DND-41 (cell line): ENCODE measurements around the gene ZNF791.

Experiments
- ATAC-seq: fragments of 200-7000 bp; cut with Tn5 transposase; 3 replicates; pipeline ENCODE4 v1.9.1; 2021; ENCODE audit warnings: low read depth; ENCODE audit not compliant: insufficient read depth
- DNase-seq: peaks from one replicate; pipeline ENCODE4 v3.0.0-alpha.2; 2020
- H2AFZ ChIP-seq: 2 replicates; pipeline ENCODE4 v1.6.0; 2012; ENCODE audit warnings: low read depth, low read length
- H3K27ac ChIP-seq: 2 replicates; pipeline ENCODE4 v1.5.1; 2012; ENCODE audit warnings: low read length, inconsistent platforms
- H3K27me3 ChIP-seq: fragments of 200-600 bp; sonication (generic); 2 replicates; pipeline ENCODE4 v1.6.0; 2012; ENCODE audit warnings: low read length, mild to moderate bottlenecking, inconsistent platforms; ENCODE audit not compliant: insufficient read depth, poor library complexity
- H3K36me3 ChIP-seq: 2 replicates; pipeline ENCODE4 v1.5.1; 2012; ENCODE audit warnings: low read length, inconsistent platforms; ENCODE audit not compliant: insufficient read depth
- H3K4me1 ChIP-seq: 2 replicates; pipeline ENCODE4 v1.5.1; 2012; ENCODE audit warnings: mild to moderate bottlenecking, low read length; ENCODE audit not compliant: insufficient read depth
- H3K4me2 ChIP-seq: 2 replicates; pipeline ENCODE4 v1.6.0; 2012; ENCODE audit warnings: mild to moderate bottlenecking, moderate library complexity, low read length, inconsistent platforms; ENCODE audit not compliant: insufficient read depth
- H3K4me3 ChIP-seq, 2 experiments: fragments of 200-600 bp in 1 of 2; shearing (Covaris generic) in 1 of 2; 2 replicates each; pipeline ENCODE4 v1.5.1; 2012 to 2016; ENCODE audit warnings: inconsistent platforms in 2 of 2, low read length in 2 of 2, mild to moderate bottlenecking in 2 of 2, low read depth in 1 of 2, moderate library complexity in 1 of 2
- H3K79me2 ChIP-seq: 2 replicates; pipeline ENCODE4 v1.6.0; 2012; ENCODE audit warnings: low read length, inconsistent platforms; ENCODE audit not compliant: insufficient read depth
- H3K9ac ChIP-seq: 2 replicates; pipeline ENCODE4 v1.6.0; 2012; ENCODE audit warnings: low read depth, mild to moderate bottlenecking, inconsistent platforms, low read length, moderate library complexity
- H3K9me3 ChIP-seq: 2 replicates; pipeline ENCODE4 v1.5.1; 2012; ENCODE audit warnings: low read length, moderate library complexity, mild to moderate bottlenecking, inconsistent platforms; ENCODE audit not compliant: insufficient read depth, severe bottlenecking
- H4K20me1 ChIP-seq: 2 replicates; pipeline ENCODE4 v1.6.0; 2012; ENCODE audit warnings: low read length; ENCODE audit not compliant: insufficient read depth
- EZH2 ChIP-seq: IDR thresholded peaks from 3 replicates; pipeline ENCODE4 v1.6.1; 2012; ENCODE audit warnings: borderline replicate concordance, low read depth, mild to moderate bottlenecking, moderate library complexity, low read length, inconsistent platforms; ENCODE audit not compliant: severe bottlenecking
- TF ChIP-seq, protein P1 (sequence below): IDR thresholded peaks from 2 replicates; pipeline ENCODE4 v1.5.1; 2012; ENCODE audit warnings: borderline replicate concordance, low read length, moderate library complexity, mild to moderate bottlenecking; ENCODE audit not compliant: poor library complexity, severe bottlenecking; ENCODE audit errors: extremely low read depth

Gene ZNF791

DNA sequence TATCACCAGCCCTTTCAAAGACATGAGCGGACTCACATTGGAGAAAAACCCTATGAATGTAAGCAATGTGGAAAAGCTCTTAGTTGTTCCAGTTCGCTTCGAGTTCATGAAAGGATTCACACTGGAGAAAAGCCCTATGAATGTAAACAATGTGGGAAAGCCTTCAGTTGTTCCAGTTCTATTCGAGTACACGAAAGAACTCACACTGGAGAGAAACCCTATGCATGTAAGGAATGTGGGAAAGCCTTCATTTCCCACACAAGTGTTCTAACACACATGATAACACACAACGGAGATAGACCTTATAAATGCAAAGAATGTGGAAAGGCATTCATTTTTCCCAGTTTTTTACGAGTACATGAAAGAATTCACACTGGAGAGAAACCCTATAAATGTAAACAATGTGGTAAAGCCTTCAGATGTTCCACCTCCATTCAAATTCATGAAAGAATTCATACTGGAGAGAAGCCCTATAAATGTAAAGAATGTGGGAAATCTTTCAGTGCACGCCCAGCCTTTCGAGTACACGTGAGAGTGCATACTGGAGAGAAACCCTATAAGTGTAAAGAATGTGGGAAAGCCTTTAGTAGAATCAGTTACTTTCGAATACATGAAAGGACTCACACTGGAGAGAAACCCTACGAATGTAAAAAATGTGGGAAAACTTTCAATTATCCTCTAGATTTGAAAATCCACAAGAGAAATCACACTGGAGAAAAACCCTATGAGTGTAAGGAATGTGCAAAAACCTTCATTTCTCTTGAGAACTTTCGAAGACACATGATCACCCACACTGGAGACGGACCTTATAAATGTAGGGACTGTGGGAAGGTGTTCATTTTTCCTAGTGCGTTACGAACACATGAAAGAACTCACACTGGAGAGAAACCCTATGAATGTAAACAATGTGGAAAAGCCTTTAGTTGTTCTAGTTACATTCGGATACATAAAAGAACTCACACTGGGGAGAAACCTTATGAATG, 17.6 kb downstream of the ZNF791 start:
- DNase-seq = no peak

DNA sequence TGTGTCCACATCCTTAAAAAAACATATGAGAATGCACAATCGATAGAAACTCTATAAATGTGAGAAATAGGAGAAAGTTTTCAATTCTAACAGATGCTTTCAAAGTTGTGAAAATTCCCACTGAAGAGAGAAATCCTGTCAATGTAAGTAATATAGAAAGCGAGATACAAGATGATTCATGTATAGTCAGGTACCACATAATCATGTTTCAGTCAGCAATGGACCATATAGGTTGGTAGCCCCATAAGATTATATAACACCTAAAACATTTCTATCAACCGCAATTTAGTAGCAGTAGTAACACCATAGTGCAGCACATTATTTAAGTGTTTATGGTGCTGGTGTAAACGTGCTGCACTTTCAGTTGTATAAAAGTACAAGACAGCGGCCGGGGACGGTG, 18.5 kb downstream of the ZNF791 start:
- H3K27me3 ChIP-seq = no peaks in the 10 kb centered on the region
- ATAC-seq = no peak
- TF ChIP-seq, protein P1, sequence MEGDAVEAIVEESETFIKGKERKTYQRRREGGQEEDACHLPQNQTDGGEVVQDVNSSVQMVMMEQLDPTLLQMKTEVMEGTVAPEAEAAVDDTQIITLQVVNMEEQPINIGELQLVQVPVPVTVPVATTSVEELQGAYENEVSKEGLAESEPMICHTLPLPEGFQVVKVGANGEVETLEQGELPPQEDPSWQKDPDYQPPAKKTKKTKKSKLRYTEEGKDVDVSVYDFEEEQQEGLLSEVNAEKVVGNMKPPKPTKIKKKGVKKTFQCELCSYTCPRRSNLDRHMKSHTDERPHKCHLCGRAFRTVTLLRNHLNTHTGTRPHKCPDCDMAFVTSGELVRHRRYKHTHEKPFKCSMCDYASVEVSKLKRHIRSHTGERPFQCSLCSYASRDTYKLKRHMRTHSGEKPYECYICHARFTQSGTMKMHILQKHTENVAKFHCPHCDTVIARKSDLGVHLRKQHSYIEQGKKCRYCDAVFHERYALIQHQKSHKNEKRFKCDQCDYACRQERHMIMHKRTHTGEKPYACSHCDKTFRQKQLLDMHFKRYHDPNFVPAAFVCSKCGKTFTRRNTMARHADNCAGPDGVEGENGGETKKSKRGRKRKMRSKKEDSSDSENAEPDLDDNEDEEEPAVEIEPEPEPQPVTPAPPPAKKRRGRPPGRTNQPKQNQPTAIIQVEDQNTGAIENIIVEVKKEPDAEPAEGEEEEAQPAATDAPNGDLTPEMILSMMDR = no peak
- TF ChIP-seq EZH2 = no peak
- DNase-seq = no peak
- H3K9me3 ChIP-seq = no peaks in the 10 kb centered on the region
- H3K9ac ChIP-seq = no peak overlapping the region
- H3K79me2 ChIP-seq = no peaks in the 10 kb centered on the region
- no peak overlapping the region for H2AFZ ChIP-seq
- H3K36me3 ChIP-seq = peaks cover 50% of the 10 kb centered on the region
- H3K27ac ChIP-seq = no peak overlapping the region
- H3K4me3 ChIP-seq = no peak overlapping the region
- H4K20me1 ChIP-seq = no peaks in the 10 kb centered on the region
- H3K4me1 ChIP-seq = no peaks in the 10 kb centered on the region
- H3K4me2 ChIP-seq = no peak overlapping the region

More for the DNA sequence above, 17.6 kb downstream of the ZNF791 start:
- Histone ChIP-seq H3K4me2 (no peak overlapping the region), H3K9ac (no peak overlapping the region), H3K27ac (no peak overlapping the region), H3K79me2 (no peaks in the 10 kb centered on the region), H3K36me3 (peaks cover 58% of the 10 kb centered on the region), H3K4me3 (no peak overlapping the region), H3K9me3 (no peaks in the 10 kb centered on the region), H2AFZ (no peak overlapping the region), H3K4me1 (no peaks in the 10 kb centered on the region), H4K20me1 (no peaks in the 10 kb centered on the region), H3K27me3 (no peaks in the 10 kb centered on the region)
- no peak for ATAC-seq
- TF ChIP-seq, protein P1 = no peak
- no peak for TF ChIP-seq EZH2

DNA sequence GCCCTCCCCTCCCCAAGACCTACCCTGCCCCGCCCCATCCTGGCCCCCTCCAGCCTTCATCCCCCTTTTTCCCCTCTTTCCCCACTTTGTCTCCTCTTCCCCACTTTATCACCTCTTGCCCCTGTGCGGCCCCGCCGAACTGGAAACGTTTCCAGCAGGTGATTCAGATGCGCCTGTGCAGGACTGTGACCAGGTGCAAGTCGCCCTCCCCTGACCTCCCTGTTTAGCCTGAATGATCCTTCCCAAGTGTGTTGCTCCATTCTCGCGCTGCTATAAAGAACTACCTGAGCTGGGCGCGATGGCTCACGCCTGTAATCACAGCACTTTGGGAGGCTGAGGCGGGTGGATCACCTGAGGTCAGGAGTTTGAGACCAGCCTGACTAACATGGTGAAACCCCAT, 25.9 kb downstream of the ZNF791 start:
- Histone ChIP-seq H3K27ac (no peak overlapping the region), H3K79me2 (no peaks in the 10 kb centered on the region), H3K4me1 (peaks cover 12% of the 10 kb centered on the region), H3K36me3 (no peaks in the 10 kb centered on the region), H3K4me2 (no peak overlapping the region), H3K4me3 (no peak overlapping the region), H3K9ac (no peak overlapping the region), H2AFZ (no peak overlapping the region), H3K27me3 (no peaks in the 10 kb centered on the region), H3K9me3 (no peaks in the 10 kb centered on the region), H4K20me1 (no peaks in the 10 kb centered on the region)
- DNase-seq (no peak), ATAC-seq (no peak)
- TF ChIP-seq, protein P1 = no peak
- TF ChIP-seq EZH2 = no peak
